ENCODE data around the gene ACTR8.

Gene ACTR8

DNA sequence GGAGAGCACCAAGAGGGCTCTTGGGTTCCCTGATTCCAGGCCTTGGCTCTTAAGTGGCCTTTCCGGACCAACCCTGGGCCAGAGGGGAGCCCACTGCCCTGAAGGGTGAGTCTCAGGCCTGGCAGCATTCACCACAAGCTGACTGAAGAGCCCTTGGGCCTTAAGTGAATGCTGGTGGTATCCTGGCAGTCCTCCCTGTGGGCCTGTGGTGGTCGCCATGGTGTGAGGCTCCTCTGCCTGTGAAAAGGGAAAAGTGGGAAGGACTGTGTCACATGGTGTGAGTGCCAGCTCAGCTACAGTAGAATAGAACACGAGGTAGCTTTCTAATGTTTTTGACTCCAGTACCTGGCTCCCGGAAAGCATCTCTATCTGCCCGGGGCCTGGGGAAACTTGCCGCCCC is 51.0 kb downstream of the ACTR8 start:
- TF ChIP-seq, protein P1, sequence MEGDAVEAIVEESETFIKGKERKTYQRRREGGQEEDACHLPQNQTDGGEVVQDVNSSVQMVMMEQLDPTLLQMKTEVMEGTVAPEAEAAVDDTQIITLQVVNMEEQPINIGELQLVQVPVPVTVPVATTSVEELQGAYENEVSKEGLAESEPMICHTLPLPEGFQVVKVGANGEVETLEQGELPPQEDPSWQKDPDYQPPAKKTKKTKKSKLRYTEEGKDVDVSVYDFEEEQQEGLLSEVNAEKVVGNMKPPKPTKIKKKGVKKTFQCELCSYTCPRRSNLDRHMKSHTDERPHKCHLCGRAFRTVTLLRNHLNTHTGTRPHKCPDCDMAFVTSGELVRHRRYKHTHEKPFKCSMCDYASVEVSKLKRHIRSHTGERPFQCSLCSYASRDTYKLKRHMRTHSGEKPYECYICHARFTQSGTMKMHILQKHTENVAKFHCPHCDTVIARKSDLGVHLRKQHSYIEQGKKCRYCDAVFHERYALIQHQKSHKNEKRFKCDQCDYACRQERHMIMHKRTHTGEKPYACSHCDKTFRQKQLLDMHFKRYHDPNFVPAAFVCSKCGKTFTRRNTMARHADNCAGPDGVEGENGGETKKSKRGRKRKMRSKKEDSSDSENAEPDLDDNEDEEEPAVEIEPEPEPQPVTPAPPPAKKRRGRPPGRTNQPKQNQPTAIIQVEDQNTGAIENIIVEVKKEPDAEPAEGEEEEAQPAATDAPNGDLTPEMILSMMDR (IDR thresholded peaks at IDR 0.05; ENCODE audit: borderline replicate concordance, control extremely low read depth, extremely low read depth, insufficient read depth, missing control alignments): no peak
- in situ Hi-C loops (cut with MboI; ENCODE audit: low sequenced_read_pairs, unreplicated experiment): no loop called here
- DNase-seq (ENCODE audit: low spot score): no peak

DNA sequence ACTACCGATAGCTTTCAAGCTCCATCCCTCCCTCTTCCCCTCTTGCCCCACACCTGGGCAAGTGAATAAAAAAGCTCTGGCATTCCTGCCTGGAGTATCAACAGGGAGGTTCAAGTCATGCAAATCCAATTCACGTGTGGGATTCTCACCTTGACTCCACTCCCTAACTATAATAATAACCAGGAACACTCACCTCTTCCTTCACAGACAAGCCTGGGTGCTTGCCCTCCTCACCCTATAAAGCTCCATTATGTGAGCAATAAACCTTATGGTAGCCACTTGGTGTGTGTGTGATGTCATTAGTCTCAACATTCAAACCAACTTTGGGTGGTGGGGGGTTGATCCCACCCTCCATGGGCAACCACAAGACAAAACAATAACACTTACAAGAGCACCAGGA is 52.3 kb downstream of the ACTR8 start:
- TF ChIP-seq, protein P1 (IDR thresholded peaks at IDR 0.05; ENCODE audit: borderline replicate concordance, control extremely low read depth, extremely low read depth, insufficient read depth, missing control alignments): no peak
- no peak for DNase-seq (ENCODE audit: low spot score)

DNA sequence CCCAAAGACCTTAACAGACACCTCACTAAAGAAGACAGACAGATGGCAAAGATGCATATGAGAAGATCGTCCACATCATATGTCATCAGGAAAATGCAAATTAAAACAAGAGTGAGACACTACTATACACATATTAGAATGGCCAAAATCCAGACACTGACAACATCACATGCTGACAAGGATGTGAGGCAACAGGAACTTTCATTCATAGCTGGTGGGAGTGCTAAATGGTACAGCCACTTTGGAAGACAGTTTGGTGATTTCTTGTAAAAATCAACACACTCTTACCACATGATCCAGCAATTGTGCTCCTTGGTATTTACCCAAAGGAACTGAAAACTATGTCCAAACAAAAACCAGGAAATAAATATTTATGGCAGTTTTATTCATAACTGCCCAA is 53.4 kb downstream of the ACTR8 start:
- DNase-seq (ENCODE audit: low spot score): no peak
- TF ChIP-seq, protein P1 (IDR thresholded peaks at IDR 0.05; ENCODE audit: borderline replicate concordance, control extremely low read depth, extremely low read depth, insufficient read depth, missing control alignments): no peak
- in situ Hi-C loops (cut with MboI; ENCODE audit: low sequenced_read_pairs, unreplicated experiment): no loop called here

More for the DNA sequence above, 52.3 kb downstream of the ACTR8 start:
- in situ Hi-C loops (cut with MboI; ENCODE audit: low sequenced_read_pairs, unreplicated experiment): no loop called here

DNA sequence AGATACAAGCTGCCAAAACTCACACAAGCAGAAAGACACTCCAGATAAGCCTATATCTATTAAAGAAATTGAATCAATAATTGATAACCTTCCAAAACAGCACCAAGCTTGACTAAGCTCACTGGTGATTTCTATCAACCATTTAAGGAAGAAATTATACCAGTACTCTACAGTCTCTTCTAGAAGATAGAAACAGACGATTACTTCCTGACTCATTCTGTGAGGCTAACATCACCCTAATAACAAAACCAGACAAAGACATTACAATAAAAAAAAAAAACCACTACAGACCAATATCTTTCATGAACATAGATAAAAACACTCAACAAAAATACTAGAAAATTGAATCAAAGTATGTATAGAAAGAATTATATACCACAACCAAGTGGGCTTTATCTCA is 55.9 kb downstream of the ACTR8 start:
- in situ Hi-C loops (cut with MboI; ENCODE audit: low sequenced_read_pairs, unreplicated experiment): no loop called here
- DNase-seq (ENCODE audit: low spot score): no peak
- TF ChIP-seq, protein P1 (IDR thresholded peaks at IDR 0.05; ENCODE audit: borderline replicate concordance, control extremely low read depth, extremely low read depth, insufficient read depth, missing control alignments): no peak

DNA sequence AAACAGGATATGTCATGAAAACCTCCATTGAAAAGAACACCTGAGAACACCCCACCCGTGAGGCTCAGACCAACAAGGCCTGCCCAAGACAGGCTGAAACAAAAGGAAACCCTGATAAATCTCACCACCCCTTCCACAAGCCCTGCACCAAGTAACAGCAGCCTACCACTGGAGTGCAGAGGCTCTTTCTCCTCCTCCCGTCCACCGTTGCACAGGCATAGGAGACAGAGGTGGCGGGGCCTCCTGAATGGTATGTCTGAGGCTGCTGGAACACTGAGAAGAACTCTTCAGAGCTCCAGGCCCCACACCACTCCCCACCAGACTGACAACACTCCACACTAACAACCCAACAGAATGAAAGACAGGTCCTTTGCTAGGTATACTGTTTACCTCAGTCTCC is 57.2 kb downstream of the ACTR8 start:
- DNase-seq (ENCODE audit: low spot score): no peak
- TF ChIP-seq, protein P1 (IDR thresholded peaks at IDR 0.05; ENCODE audit: borderline replicate concordance, control extremely low read depth, extremely low read depth, insufficient read depth, missing control alignments): no peak
- in situ Hi-C loops (cut with MboI; ENCODE audit: low sequenced_read_pairs, unreplicated experiment): no loop called here

DNA sequence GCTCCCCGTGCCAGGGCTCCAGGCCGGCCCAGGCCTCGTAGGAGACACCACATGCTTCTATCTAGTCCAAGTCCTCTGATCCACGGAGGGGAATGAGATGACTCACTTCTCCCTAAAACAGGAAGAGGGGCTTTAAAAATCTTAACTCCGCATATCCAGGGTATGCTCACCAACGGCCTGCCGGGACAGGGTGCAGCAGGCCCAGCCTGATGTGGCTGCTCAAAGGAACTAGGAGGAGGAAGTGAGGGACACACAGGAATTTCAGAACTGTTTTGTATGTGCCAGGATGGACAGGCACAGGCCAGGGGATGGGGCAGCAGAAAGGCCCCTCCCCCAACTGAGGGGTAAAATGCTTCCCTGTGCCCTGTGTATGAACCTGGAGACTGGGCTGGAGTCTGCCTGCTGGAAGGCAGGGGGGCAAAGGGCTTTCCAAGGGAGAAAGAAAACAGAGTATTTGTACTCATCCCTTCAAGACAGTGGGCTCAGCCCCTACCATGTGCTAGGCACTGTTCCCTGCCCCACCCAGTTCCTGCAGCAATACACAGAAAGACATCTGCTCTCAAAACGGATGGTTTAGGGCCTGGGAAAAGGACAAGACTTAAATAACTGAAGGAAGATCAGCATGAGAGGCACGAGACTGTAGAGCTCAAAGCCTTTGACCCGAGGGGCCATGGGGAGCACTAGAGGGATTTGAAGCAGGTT is 57.8 kb downstream of the ACTR8 start:
- in situ Hi-C loops (cut with MboI; ENCODE audit: low sequenced_read_pairs, unreplicated experiment): no loop called here
- DNase-seq (ENCODE audit: low spot score): no peak
- TF ChIP-seq, protein P1 (IDR thresholded peaks at IDR 0.05; ENCODE audit: borderline replicate concordance, control extremely low read depth, extremely low read depth, insufficient read depth, missing control alignments): no peak

All from GM13976 (cell line).